DMS153 (cell line): ENCODE measurements around the gene EVC2.
"Not testable (repeated sequence)": the region's sequence is repeated elsewhere in the genome, so short reads cannot be mapped to it uniquely, and the experiment has no call there.

Experiments used
- DNase-seq: peaks from one replicate; lab custom pipeline; 2025; lab: John Stamatoyannopoulos, UW

Gene EVC2

GRCh38 chr4:5619913-5620625 lies 88.3 kb downstream of the EVC2 start:
- no peak for DNase-seq

GRCh38 chr4:5618051-5618960 lies 90.1 kb downstream of the EVC2 start:
- no peak for DNase-seq

GRCh38 chr4:5616331-5616950 lies 91.9 kb downstream of the EVC2 start:
- DNase-seq: no peak

GRCh38 chr4:5615496-5616075 lies 92.8 kb downstream of the EVC2 start:
- DNase-seq: no peak

- DNase-seq: no peak
These were observed 96.6 kb downstream of the EVC2 start for GRCh38 chr4:5611750-5612149.

- DNase-seq: peak; percentile 86
These were observed 98.9 kb downstream of the EVC2 start for GRCh38 chr4:5609306-5610007.

GRCh38 chr4:5593828-5594227 lies 114.5 kb downstream of the EVC2 start:
- DNase-seq: not testable (repeated sequence)

GRCh38 chr4:5592272-5592671 lies 116.1 kb downstream of the EVC2 start:
- DNase-seq: no peak

- no peak for DNase-seq
These were observed 118.9 kb downstream of the EVC2 start for GRCh38 chr4:5589495-5589894.

- DNase-seq: no peak
These were observed 120.3 kb downstream of the EVC2 start for GRCh38 chr4:5588046-5588445.

GRCh38 chr4:5575941-5576340 lies 132.4 kb downstream of the EVC2 start:
- DNase-seq: no peak

- no peak for DNase-seq
These were observed 134.0 kb downstream of the EVC2 start for GRCh38 chr4:5574386-5574785.

GRCh38 chr4:5573965-5574364 lies 134.4 kb downstream of the EVC2 start:
- no peak for DNase-seq

GRCh38 chr4:5572751-5573150 lies 135.6 kb downstream of the EVC2 start:
- no peak for DNase-seq

GRCh38 chr4:5572114-5572513 lies 136.2 kb downstream of the EVC2 start:
- no peak for DNase-seq

- no peak for DNase-seq
These were observed 136.7 kb downstream of the EVC2 start for GRCh38 chr4:5571646-5572045.

GRCh38 chr4:5569451-5569850 lies 138.9 kb downstream of the EVC2 start:
- no peak for DNase-seq

GRCh38 chr4:5568931-5569330 lies 139.4 kb downstream of the EVC2 start:
- DNase-seq: peak; percentile 1

- DNase-seq: no peak
These were observed 140.0 kb downstream of the EVC2 start for GRCh38 chr4:5568336-5568735.

GRCh38 chr4:5566991-5567390 lies 141.4 kb downstream of the EVC2 start:
- DNase-seq: no peak

GRCh38 chr4:5566526-5566925 lies 141.8 kb downstream of the EVC2 start:
- DNase-seq: no peak

GRCh38 chr4:5563856-5564255 lies 144.5 kb downstream of the EVC2 start:
- DNase-seq: no peak
